ENCODE measurements around the gene PHACTR3. TPM values are rescaled to one million over a fixed set of nuclear protein-coding genes. Genes with fewer than 3 reads are reported as not detected.

The PHACTR3 gene
- total RNA-seq, 1 donor from 2014 or later, result 1.1 TPM

DNA sequence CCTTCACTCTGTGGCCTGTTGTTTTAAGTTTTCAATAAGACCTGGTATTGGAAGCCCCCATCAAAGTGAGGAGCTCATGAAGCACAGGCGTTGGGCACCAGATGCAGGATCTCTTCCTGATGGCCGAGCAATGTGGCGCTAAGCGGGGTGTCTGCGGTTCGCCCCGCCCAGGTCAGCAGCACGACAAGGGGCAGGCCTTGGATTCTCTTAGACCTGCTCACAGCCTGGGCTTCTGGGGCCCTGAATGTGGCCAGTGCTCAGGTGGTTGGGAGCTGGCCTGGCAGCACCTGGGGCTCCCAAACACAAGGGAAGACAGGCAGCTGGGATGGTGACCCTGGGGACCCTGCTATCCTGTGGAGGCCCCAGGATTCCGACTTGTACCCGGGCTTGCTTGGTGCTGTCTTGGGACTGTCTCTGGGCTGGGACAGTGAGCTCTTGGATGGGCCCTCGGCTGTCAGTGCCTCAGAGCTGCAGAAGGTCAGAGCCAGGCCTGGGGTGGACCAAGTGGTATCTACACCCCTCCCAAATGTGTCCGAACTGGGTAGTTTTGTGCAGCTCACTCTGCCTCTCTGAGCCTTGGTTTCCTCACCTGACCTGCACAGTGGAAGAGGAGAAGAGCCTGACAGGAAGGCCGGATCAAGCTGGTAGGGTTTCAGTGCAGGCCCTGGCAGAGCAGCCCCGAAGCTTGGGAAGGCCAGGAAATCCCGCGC lies 69.1 kb downstream of the PHACTR3 start:
- Mint-ChIP-seq H3K36me3 (ENCODE audit: insufficient read depth) (no peaks in the 10 kb centered on the region), H3K27me3 (peaks cover 12% of the 10 kb centered on the region), H3K27ac (no peak overlapping the region), H3K9me3 (ENCODE audit: low read depth) (peaks cover 15% of the 10 kb centered on the region), H3K4me1 (ENCODE audit: low read depth) (no peaks in the 10 kb centered on the region), H3K4me3 (ENCODE audit: low read depth) (no peak overlapping the region)
- no peak for TF ChIP-seq CTCF (IDR thresholded peaks at IDR 0.05; ENCODE audit: unreplicated experiment)
- DNase-seq (ENCODE audit: low spot score, unreplicated experiment), result no peak

- Mint-ChIP-seq H3K9me3 (ENCODE audit: low read depth) (peaks cover 16% of the 10 kb centered on the region), H3K36me3 (ENCODE audit: insufficient read depth) (no peaks in the 10 kb centered on the region), H3K4me1 (ENCODE audit: low read depth) (no peaks in the 10 kb centered on the region), H3K4me3 (ENCODE audit: low read depth) (no peak overlapping the region), H3K27ac (no peak overlapping the region), H3K27me3 (peaks cover 13% of the 10 kb centered on the region)
- no peak for DNase-seq (ENCODE audit: low spot score, unreplicated experiment)
- TF ChIP-seq CTCF (IDR thresholded peaks at IDR 0.05; ENCODE audit: unreplicated experiment), result no peak
These were observed 69.7 kb downstream of the PHACTR3 start for GRCh38 chr20:59673998-59674445.

- H3K4me3 Mint-ChIP-seq (ENCODE audit: low read depth), result no peak overlapping the region
- H3K27me3 Mint-ChIP-seq, result peaks cover 19% of the 10 kb centered on the region
- peaks cover 10% of the 10 kb centered on the region for H3K9me3 Mint-ChIP-seq (ENCODE audit: low read depth)
- DNase-seq (ENCODE audit: low spot score, unreplicated experiment), result no peak
- H3K36me3 Mint-ChIP-seq (ENCODE audit: insufficient read depth), result no peaks in the 10 kb centered on the region
- no peaks in the 10 kb centered on the region for H3K4me1 Mint-ChIP-seq (ENCODE audit: low read depth)
- no peak for TF ChIP-seq CTCF (IDR thresholded peaks at IDR 0.05; ENCODE audit: unreplicated experiment)
- no peak overlapping the region for H3K27ac Mint-ChIP-seq
These were observed 71.9 kb downstream of the PHACTR3 start for GRCh38 chr20:59676126-59676850.

- H3K36me3 Mint-ChIP-seq (ENCODE audit: insufficient read depth), result no peaks in the 10 kb centered on the region
- no peak for DNase-seq (ENCODE audit: low spot score, unreplicated experiment)
These were observed 72.5 kb downstream of the PHACTR3 start for GRCh38 chr20:59676851-59677182.

DNA sequence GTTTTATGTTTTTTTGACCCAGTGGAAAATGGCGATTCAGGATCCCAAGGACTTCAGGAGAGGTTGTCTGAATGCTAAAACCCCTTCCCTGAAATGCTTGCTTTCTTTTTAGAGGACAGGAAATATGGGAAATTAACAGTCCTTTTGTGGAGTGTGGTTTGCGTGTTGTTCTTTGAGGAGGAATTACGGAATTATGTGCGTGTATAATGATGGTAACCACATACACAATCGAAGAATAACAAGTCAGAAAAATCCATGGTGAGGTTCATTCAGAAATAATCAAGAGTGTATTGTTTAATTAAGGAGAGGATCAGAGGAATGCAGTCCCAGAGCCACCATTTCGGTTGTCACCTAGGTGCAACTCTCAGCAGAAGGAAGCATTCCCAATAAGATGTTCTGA lies 73.2 kb downstream of the PHACTR3 start:
- Mint-ChIP-seq H3K9me3 (ENCODE audit: low read depth) (peaks cover 15% of the 10 kb centered on the region), H3K27me3 (peaks cover 19% of the 10 kb centered on the region), H3K4me3 (ENCODE audit: low read depth) (no peak overlapping the region), H3K4me1 (ENCODE audit: low read depth) (no peaks in the 10 kb centered on the region), H3K27ac (no peak overlapping the region), H3K36me3 (ENCODE audit: insufficient read depth) (peaks cover 1% of the 10 kb centered on the region)
- TF ChIP-seq CTCF (IDR thresholded peaks at IDR 0.05; ENCODE audit: unreplicated experiment), result no peak
- no peak for DNase-seq (ENCODE audit: low spot score, unreplicated experiment)

More at GRCh38 chr20:59676851-59677182, 72.5 kb downstream of the PHACTR3 start:
- peaks cover 19% of the 10 kb centered on the region for H3K27me3 Mint-ChIP-seq
- H3K9me3 Mint-ChIP-seq (ENCODE audit: low read depth), result peaks cover 11% of the 10 kb centered on the region
- H3K4me1 Mint-ChIP-seq (ENCODE audit: low read depth), result no peaks in the 10 kb centered on the region
- H3K27ac Mint-ChIP-seq, result no peak overlapping the region
- TF ChIP-seq CTCF (IDR thresholded peaks at IDR 0.05; ENCODE audit: unreplicated experiment), result no peak
- H3K4me3 Mint-ChIP-seq (ENCODE audit: low read depth), result no peak overlapping the region

Data from progenitor cell of endocrine pancreas (in vitro differentiated cells).